HG02798 (cell line): ENCODE data around the gene FAM241B.

ENCODE experiments used
- ATAC-seq: cut with Tn5 transposase; IDR thresholded peaks from one replicate; pipeline ENCODE4 v1.9.1; 2021; ENCODE audit warnings: mild to moderate bottlenecking; ENCODE audit not compliant: unreplicated experiment, poor library complexity

The FAM241B gene

GRCh38 chr10:69629897-69630650 is at the start of gene FAM241B:
Gene FAM241B (plus strand): TSS chr10:69630247. CDS start chr10:69631744, 1,497 bp downstream.
- ATAC-seq = no peak

GRCh38 chr10:69580435-69580834 is 49.6 kb upstream of the FAM241B start:
- ATAC-seq = no peak

- no peak for ATAC-seq
These were observed 46.9 kb upstream of the FAM241B start for GRCh38 chr10:69583106-69583505.

- ATAC-seq = no peak
These were observed 45.4 kb upstream of the FAM241B start for GRCh38 chr10:69584624-69585023.

GRCh38 chr10:69588358-69588757 is 41.7 kb upstream of the FAM241B start:
- ATAC-seq = no peak

DNA sequence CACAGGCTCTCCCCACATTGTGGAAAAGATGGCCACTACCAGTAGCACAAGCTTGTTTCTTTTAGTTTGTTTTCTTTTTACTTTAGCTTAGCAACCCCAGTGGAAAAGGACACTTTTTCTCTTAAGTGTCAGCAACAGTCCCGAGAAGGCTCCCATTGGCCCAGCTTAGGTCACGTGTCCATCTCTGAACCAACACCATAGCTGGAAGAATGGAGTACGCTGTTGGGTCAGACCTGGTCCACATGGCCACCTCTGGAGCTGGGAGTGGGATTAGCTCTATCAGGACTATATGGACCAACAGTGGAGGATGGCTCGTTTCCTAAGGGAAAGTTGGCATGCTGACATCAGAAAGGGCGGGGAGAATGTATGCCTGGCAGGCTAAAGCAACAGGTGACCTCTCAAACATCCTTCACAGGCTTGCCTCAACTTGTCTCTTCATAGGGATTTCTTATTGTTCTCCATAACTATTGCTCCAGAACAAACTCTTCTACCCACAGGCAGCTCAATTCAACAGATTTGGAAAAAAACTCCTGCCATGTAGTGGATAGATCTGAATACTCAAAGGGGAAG is 29.2 kb upstream of the FAM241B start:
- no peak for ATAC-seq

- ATAC-seq = no peak
These were observed 21.0 kb upstream of the FAM241B start for GRCh38 chr10:69609077-69609476.

DNA sequence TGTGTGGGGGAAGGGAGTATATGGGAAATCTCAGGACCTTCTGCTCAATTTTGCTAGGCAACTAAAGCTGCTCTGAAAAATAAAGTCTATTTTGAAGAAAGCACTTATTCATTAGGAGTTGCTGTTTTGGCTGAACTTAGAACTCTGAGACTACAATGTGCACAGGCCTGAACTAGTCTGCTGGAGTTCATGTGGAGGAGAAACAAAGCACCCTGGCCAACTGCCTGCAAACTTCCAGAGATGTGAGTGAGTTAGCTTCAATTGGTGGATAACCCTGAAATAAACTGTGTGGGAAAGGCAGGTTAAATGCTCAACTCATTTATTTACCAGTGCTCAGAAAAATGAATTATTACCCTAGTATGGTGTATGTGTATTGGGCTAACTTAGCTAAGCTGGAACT is 17.3 kb upstream of the FAM241B start:
- no peak for ATAC-seq

GRCh38 chr10:69614130-69614529 is 15.9 kb upstream of the FAM241B start:
- no peak for ATAC-seq

DNA sequence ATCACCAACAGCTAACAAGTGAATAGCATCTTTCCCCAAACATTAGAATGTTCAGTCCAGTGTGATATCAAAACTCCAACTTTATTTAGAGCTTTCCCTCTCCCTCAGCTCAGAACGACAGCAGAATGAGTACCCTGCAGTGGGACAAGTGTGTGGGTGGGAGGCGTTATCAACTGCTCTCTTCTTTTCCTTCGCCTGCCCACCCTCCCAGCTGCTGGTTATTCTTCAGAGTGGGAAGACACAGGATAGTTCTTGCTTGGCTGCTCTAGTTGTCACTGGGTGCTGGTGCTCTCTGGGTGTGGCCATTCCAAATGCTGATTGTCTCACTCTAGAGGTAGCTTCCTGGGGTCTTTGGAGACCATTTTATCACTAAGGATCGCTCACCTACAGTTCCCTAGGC is 13.7 kb upstream of the FAM241B start:
- no peak for ATAC-seq

GRCh38 chr10:69618746-69619145 is 11.3 kb upstream of the FAM241B start:
- ATAC-seq = no peak

DNA sequence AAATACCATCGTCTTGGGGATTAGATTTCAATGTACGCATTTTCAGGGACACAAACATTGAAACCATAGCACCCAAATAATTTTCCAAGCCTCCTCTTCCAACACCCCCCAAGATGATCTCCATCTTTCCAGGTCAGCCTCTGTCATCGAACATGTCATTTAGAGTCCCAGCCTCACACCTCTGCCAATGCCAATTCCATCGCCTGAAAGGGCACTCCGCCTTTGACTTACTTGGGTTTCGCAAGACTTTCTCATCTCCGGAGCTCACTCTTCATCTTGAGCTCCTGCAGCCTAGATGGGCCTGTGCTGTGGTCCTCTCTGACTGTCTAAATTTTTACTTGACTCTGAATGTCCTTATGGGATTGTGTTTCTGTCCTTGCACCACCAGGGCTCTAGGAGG is 10.4 kb upstream of the FAM241B start:
- no peak for ATAC-seq

DNA sequence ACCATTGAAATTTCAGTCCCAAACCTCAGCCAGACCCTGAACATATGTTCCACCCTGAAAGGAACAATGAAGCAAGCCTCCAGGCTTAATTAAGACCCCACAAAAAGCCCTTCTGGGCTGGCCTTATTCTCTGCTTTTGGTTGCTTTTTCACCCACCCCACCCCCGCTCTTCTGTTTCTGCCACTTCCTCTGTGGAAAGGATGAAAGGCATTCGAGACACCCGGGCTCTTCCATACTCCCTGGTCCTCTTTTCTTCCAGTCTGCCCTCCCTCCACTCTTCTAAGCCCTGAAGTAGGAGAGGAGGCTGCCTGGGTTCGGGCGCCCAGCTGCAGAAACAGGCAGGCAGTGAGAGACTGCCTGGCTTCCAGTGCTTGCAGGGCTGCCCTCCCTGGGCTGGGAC is 9.4 kb upstream of the FAM241B start:
- ATAC-seq = no peak

DNA sequence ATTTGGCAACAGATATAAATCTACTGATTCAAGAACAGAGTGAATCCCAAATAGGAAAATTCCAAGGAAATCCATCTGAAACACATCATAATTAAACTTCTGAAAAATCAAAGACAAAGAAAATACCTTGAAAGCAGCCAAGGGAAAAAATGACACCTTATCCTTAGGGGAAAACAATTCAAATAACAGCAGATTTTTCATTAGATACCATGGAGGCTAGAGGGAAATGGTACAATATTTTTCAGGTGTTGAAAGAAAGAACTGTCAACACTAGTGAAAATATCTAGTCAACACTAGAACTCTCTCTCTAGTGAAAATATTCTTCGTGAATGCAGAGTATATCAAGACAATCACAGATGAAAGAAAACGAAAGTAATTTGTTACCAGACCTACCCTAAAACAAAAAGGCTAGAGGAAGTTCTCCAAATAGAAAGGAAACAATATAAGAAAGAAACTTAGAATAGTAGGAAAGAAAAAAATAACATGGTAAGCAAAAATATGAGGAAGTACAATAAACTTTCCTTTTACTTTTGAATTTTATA is 5.7 kb upstream of the FAM241B start:
- ATAC-seq = no peak

- no peak for ATAC-seq
These were observed 3.2 kb upstream of the FAM241B start for GRCh38 chr10:69626826-69627225.

DNA sequence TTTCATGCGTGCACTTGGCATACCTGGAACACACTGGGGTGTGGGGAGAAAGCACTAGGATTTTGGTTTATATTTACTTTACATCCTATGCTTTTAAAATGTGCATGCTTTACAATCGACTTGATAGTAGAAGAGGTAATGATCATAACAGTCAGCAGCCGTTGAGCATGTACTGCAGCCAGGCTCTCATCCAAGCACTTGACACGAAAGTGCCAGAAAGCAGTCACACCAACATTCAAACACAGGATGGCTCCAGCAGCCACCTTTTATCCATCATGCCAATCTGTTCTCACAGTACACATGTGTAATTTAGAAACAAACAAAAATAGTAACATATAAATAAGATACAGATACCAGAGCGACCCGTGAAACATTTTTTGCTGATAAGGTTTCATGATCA is 1.2 kb upstream of the FAM241B start:
- ATAC-seq = no peak

DNA sequence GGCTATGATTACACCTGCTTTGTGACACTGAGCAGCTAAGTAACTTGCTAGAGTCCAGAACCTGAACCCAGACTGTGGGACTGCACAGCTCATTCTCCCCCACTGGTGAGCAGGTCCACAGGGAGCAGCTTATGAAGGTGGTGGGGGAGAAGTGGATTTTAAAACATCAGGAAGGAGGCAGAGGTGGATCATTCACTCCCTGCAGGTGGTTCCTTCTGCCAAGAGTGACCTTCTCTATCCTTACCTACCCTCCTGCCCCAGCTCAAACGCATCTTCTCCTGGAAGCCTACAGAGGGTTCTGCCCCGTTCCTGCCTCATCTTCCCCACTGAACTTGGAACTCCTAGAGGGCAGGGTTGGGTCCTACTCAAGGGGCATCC is 539 bp upstream of the FAM241B start:
- ATAC-seq = no peak

DNA sequence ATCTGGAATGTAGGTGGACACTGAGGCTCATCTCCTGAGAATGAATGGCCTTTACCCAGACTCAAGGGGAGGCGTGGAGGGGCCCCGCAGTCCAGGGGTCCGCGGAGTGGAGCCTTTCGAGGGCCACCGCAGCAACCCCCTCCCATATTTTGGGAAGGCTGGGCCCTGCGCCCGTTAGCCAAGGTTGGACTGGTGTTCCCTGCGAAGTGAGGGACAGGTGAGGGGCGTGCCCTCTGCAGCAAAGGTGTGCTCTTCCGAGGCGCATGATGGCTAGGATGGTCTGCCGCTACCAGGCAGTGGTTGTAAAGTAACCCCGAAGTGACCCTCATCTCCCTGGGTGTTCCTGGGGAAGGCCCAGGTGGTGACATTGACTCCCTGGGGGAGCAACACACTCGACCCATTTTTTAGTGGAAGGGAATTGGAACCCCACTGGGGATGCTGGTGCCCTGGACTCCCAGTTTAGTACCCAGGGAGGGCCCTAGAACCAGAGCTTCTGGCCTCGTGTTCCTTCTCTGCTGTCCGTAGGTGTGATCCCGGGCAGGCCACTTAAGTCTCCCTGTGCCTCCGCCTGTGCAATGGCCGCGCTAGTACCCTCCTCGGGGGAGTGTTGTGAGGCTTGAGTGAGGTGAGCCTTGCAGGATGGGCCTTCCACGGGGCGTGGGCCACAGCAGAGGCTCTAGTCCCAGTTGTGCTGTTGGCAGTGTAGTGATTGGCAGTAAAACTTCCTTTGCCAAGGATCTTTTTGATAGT is 779 bp downstream of the FAM241B start:
- no peak for ATAC-seq

- ATAC-seq = no peak
These were observed 1.5 kb downstream of the FAM241B start for GRCh38 chr10:69631566-69631965.

DNA sequence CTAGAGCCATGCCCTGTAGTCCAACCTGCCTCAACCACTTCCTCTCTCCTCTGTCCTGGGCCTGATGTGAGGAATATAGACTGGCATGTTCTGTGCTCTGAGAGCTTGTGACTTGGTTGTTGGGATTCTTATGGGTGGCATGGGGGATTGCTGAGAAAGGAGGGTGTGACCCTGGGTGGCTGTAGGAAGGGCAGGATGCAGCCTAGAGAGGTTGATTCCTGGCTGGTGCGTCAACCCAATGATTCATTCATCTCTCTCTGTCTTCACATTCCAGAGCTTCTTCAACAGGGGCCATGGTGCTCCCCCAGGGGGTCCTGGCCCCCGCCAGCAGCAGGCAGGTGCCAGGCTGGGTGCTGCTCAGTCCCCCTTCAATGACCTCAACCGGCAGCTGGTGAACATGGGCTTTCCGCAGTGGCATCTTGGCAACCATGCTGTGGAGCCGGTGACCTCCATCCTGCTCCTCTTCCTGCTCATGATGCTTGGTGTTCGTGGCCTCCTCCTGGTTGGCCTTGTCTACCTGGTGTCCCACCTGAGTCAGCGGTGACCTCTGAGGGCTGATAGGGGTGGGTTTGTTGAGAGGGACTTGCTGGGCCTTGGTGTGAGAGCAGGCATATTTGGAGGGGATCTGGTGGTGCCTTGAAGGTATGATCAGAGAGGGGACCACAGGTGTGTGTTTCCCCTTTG is 2.6 kb downstream of the FAM241B start:
- no peak for ATAC-seq
